CD4-positive, alpha-beta memory T cell (primary cell): ENCODE data around the gene DMC1. TPM values are rescaled to one million over a fixed set of nuclear protein-coding genes. Genes with fewer than 3 reads are reported as not detected.

Source experiments
- CTCF ChIA-PET: fragments of 350-600 bp; sonication (Branson Sonifier 250); formaldehyde crosslinking; loops from one replicate; lab custom pipeline; 2021; ENCODE audit warnings: inconsistent platforms; ENCODE audit not compliant: partially characterized antibody; lab: Charles Lee
- POLR2A ChIA-PET: fragments of 350-600 bp; sonication (Branson Sonifier 250); formaldehyde crosslinking; loops from one replicate; lab custom pipeline; 2021; ENCODE audit not compliant: partially characterized antibody; lab: Charles Lee
- DNase-seq, 5 donors: peaks; one replicate each; pipeline versions ENCODE4 v3.0.0 to v3.0.0-alpha.2; 2020 to 2022; ENCODE audit warnings: mixed read lengths in 1 of 5
- H3K27ac ChIP-seq: one replicate; pipeline ENCODE4 v1.7.0; 2013; ENCODE audit warnings: low read depth, low read length
- H3K27me3 ChIP-seq: 2 replicates; pipeline ENCODE4 v1.7.0; 2013; ENCODE audit warnings: mild to moderate bottlenecking, low read length, moderate library complexity; ENCODE audit not compliant: insufficient read depth
- H3K36me3 ChIP-seq: 2 replicates; pipeline ENCODE4 v1.7.0; 2013; ENCODE audit warnings: mild to moderate bottlenecking, low read length, moderate library complexity; ENCODE audit not compliant: insufficient read depth
- H3K4me1 ChIP-seq: 2 replicates; pipeline ENCODE4 v1.7.0; 2013; ENCODE audit warnings: mild to moderate bottlenecking, low read length, moderate library complexity; ENCODE audit not compliant: insufficient read depth
- H3K4me3 ChIP-seq, 2 donors: one replicate each; pipeline ENCODE4 v1.7.0; 2013; ENCODE audit warnings: low read length in 2 of 2, mild to moderate bottlenecking in 1 of 2
- H3K9me3 ChIP-seq, 2 donors: one replicate each; pipeline ENCODE4 v1.7.0; 2013; ENCODE audit warnings: low read length in 2 of 2, control low read depth in 1 of 2; ENCODE audit not compliant: control insufficient read depth in 1 of 2
- H3K27ac Mint-ChIP-seq, 7 donors: one replicate each; pipeline ENCODE4 v1.8.0; 2020 to 2021; ENCODE audit warnings: mixed read lengths in 7 of 7, mild to moderate bottlenecking in 6 of 7, inconsistent platforms in 3 of 7, moderate library complexity in 3 of 7
- H3K27me3 Mint-ChIP-seq, 2 donors: one replicate each; pipeline ENCODE4 v1.8.0; 2020 to 2021; ENCODE audit warnings: mixed read lengths in 2 of 2
- H3K36me3 Mint-ChIP-seq, 2 donors: one replicate each; pipeline ENCODE4 v1.8.0; 2020 to 2021; ENCODE audit warnings: mixed read lengths in 2 of 2, inconsistent platforms in 1 of 2, mild to moderate bottlenecking in 1 of 2
- H3K4me1 Mint-ChIP-seq, 4 donors: one replicate each; pipeline ENCODE4 v1.8.0; 2020 to 2021; ENCODE audit warnings: mixed read lengths in 4 of 4, mild to moderate bottlenecking in 1 of 4
- H3K4me3 Mint-ChIP-seq, 8 donors: one replicate each; pipeline ENCODE4 v1.8.0; 2020 to 2021; ENCODE audit warnings: mixed read lengths in 8 of 8, mild to moderate bottlenecking in 7 of 8, moderate library complexity in 6 of 8, inconsistent platforms in 3 of 8
- H3K9me3 Mint-ChIP-seq, 8 donors: one replicate each; pipeline ENCODE4 v1.8.0; 2020 to 2021; ENCODE audit warnings: mixed read lengths in 8 of 8, mild to moderate bottlenecking in 5 of 8, inconsistent platforms in 3 of 8, moderate library complexity in 1 of 8
- intact Hi-C: fragments of 100-400 bp; cut with micrococcal nuclease; formaldehyde crosslinking; loops from one replicate; pipeline ENCODE4 v1.15.1; 2023
- polyA plus RNA-seq, 2 donors: library from polyadenylated mRNA; unstranded; fragments of 300-500 nt; fragmentation: Illumina TruSeq; gene quantifications; one replicate each; pipeline ENCODE4 v1.2.3, GENCODE V29; 2021
- total RNA-seq, 2 experiments: library from RNA; stranded (reverse); gene quantifications; one replicate each; pipeline ENCODE4 v1.2.3, GENCODE V29; 2021

The DMC1 gene
- total and polyA plus RNA-seq, 4 experiments from 2014 or later, result 0.29 to 1.1 TPM; not detected in 2

GRCh38 chr22:38490475-38490874 is 79.5 kb downstream of the DMC1 start:
- H3K27ac Mint-ChIP-seq, result peak overlapping the region; percentile 38 to 81 (median 67)
- peaks cover 0 to 2% (median 0%) of the 10 kb centered on the region in 8 donors for H3K9me3 Mint-ChIP-seq
- POLR2A ChIA-PET, result interaction anchor here (0.6 to 14.9 kb wide), 4 partner anchors 9 to 47 kb away, joined by 3 to 122 read pairs (median 10); no protein-coding TSS in a partner anchor
- no peaks in the 10 kb centered on the region for H3K27me3 Mint-ChIP-seq
- H3K36me3 Mint-ChIP-seq, result peaks cover 64 to 86% of the 10 kb centered on the region in 2 donors
- CTCF ChIA-PET, result interaction anchor here (2.0 kb wide), 1 partner anchor 12 kb away, joined by 7 read pairs; no protein-coding TSS in a partner anchor
- no peak overlapping the region for H3K4me3 Mint-ChIP-seq
- H3K27me3 ChIP-seq, result no peaks in the 10 kb centered on the region
- DNase-seq, result no peak
- H3K36me3 ChIP-seq, result peaks cover 87% of the 10 kb centered on the region
- no peaks in the 10 kb centered on the region for H3K9me3 ChIP-seq
- intact Hi-C loops, result loop anchor here (2.0 kb wide), 1 partner anchor 16 kb away; the partner anchor contains the start of gene DDX17
- H3K4me1 ChIP-seq, result peaks cover 27% of the 10 kb centered on the region
- H3K4me3 ChIP-seq, result no peak overlapping the region
- H3K27ac ChIP-seq, result no peak overlapping the region
- H3K4me1 Mint-ChIP-seq, result peaks cover 27 to 56% (median 43%) of the 10 kb centered on the region in 4 donors

- intact Hi-C loops, result loop anchor here (2.0 kb wide), 1 partner anchor 17 kb away; the partner anchor contains the start of gene DDX17
- H3K9me3 ChIP-seq, result no peaks in the 10 kb centered on the region
- H3K4me3 Mint-ChIP-seq, result peak overlapping the region in 1 of 8 donors; percentile 31
- H3K27ac ChIP-seq, result no peak overlapping the region
- peak overlapping the region in 5 of 7 donors; percentile 16 to 82 (median 71) for H3K27ac Mint-ChIP-seq
- no peak overlapping the region for H3K4me3 ChIP-seq
- H3K27me3 Mint-ChIP-seq, result no peaks in the 10 kb centered on the region
- H3K36me3 Mint-ChIP-seq, result peaks cover 64 to 85% of the 10 kb centered on the region in 2 donors
- peaks cover 25 to 58% (median 39%) of the 10 kb centered on the region in 4 donors for H3K4me1 Mint-ChIP-seq
- H3K9me3 Mint-ChIP-seq, result peaks cover 0 to 2% (median 0%) of the 10 kb centered on the region in 8 donors
- H3K4me1 ChIP-seq, result peaks cover 20% of the 10 kb centered on the region
- ChIA-PET POLR2A (interaction anchor here (1.2 to 14.9 kb wide), 4 partner anchors 8 to 18 kb away, joined by 3 to 122 read pairs (median 9); no protein-coding TSS in a partner anchor), CTCF (no interaction called here)
- no peaks in the 10 kb centered on the region for H3K27me3 ChIP-seq
- H3K36me3 ChIP-seq, result peaks cover 86% of the 10 kb centered on the region
- DNase-seq, result no peak
These were observed 80.3 kb downstream of the DMC1 start for GRCh38 chr22:38489561-38490145.

- H3K27me3 ChIP-seq, result no peaks in the 10 kb centered on the region
- Mint-ChIP-seq H3K9me3 (peaks cover 0 to 2% (median 0%) of the 10 kb centered on the region in 8 donors), H3K27me3 (no peaks in the 10 kb centered on the region), H3K36me3 (peaks cover 63 to 85% of the 10 kb centered on the region in 2 donors), H3K4me1 (peaks cover 22 to 52% (median 37%) of the 10 kb centered on the region in 4 donors), H3K27ac (peak overlapping the region in 1 of 7 donors; percentile 81), H3K4me3 (no peak overlapping the region)
- ChIA-PET CTCF (no interaction called here), POLR2A (interaction anchor here (1.2 to 14.9 kb wide), 4 partner anchors 8 to 19 kb away, joined by 3 to 122 read pairs (median 9); no protein-coding TSS in a partner anchor)
- H3K36me3 ChIP-seq, result peaks cover 86% of the 10 kb centered on the region
- peaks cover 15% of the 10 kb centered on the region for H3K4me1 ChIP-seq
- no peak overlapping the region for H3K27ac ChIP-seq
- intact Hi-C loops, result no loop called here
- H3K4me3 ChIP-seq, result no peak overlapping the region
- no peak for DNase-seq
- no peaks in the 10 kb centered on the region for H3K9me3 ChIP-seq
These were observed 80.8 kb downstream of the DMC1 start for GRCh38 chr22:38489142-38489541.

DNA sequence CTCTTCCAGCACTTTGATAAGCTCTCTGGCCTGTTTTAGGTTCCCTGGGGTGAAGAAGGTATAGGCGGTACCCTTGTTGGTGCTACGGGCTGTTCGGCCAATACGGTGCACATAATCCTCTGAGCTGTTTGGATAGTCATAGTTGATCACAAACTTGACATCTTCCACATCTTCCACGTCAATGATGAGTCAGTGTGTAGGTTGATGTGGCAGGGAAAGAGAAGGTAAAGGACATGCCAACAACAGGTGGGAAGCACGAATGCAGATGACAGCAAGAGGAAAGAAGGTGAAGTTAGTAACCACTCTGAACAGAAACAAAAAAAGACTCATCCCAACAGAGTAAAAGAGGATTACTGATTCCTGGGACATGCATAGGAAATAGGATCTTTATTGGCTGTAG is 82.0 kb downstream of the DMC1 start:
- DNase-seq, result no peak
- Histone ChIP-seq H3K4me1 (peaks cover 11% of the 10 kb centered on the region), H3K9me3 (no peaks in the 10 kb centered on the region), H3K36me3 (peaks cover 84% of the 10 kb centered on the region), H3K27me3 (no peaks in the 10 kb centered on the region), H3K27ac (no peak overlapping the region), H3K4me3 (no peak overlapping the region)
- Mint-ChIP-seq H3K27ac (peak overlapping the region in 4 of 7 donors; percentile 66 to 84 (median 73)), H3K36me3 (peaks cover 66 to 85% of the 10 kb centered on the region in 2 donors), H3K27me3 (no peaks in the 10 kb centered on the region), H3K4me1 (peaks cover 20 to 50% (median 33%) of the 10 kb centered on the region in 4 donors), H3K9me3 (peaks cover 0 to 2% (median 0%) of the 10 kb centered on the region in 8 donors), H3K4me3 (no peak overlapping the region)
- intact Hi-C loops, result no loop called here
- POLR2A ChIA-PET, result interaction anchor here (0.7 to 14.9 kb wide), 3 partner anchors 8 to 13 kb away, joined by 3 to 122 read pairs (median 4); no protein-coding TSS in a partner anchor
- CTCF ChIA-PET, result interaction anchor here (0.7 to 2.3 kb wide), 2 partner anchors 11 to 15 kb away, joined by 3 to 5 read pairs; no protein-coding TSS in a partner anchor

GRCh38 chr22:38485783-38486182 is 84.2 kb downstream of the DMC1 start:
- H3K4me1 Mint-ChIP-seq, result peaks cover 13 to 53% (median 29%) of the 10 kb centered on the region in 4 donors
- H3K4me3 Mint-ChIP-seq, result no peak overlapping the region
- POLR2A ChIA-PET, result interaction anchor here (0.9 to 14.9 kb wide), 3 partner anchors 9 to 15 kb away, joined by 3 to 122 read pairs (median 15); no protein-coding TSS in a partner anchor
- Histone ChIP-seq H3K9me3 (no peaks in the 10 kb centered on the region), H3K4me1 (peaks cover 11% of the 10 kb centered on the region), H3K4me3 (no peak overlapping the region), H3K27ac (no peak overlapping the region), H3K36me3 (peaks cover 86% of the 10 kb centered on the region), H3K27me3 (no peaks in the 10 kb centered on the region)
- H3K9me3 Mint-ChIP-seq, result peaks cover 0 to 2% (median 0%) of the 10 kb centered on the region in 8 donors
- H3K27ac Mint-ChIP-seq, result peak overlapping the region in 3 of 7 donors; percentile 36 to 77 (median 60)
- no peak for DNase-seq
- intact Hi-C loops, result no loop called here
- CTCF ChIA-PET, result interaction anchor here (1.7 kb wide), 1 partner anchor 88 kb away, joined by 3 read pairs; no protein-coding TSS in a partner anchor
- H3K36me3 Mint-ChIP-seq, result peaks cover 76 to 90% of the 10 kb centered on the region in 2 donors
- H3K27me3 Mint-ChIP-seq, result no peaks in the 10 kb centered on the region

DNA sequence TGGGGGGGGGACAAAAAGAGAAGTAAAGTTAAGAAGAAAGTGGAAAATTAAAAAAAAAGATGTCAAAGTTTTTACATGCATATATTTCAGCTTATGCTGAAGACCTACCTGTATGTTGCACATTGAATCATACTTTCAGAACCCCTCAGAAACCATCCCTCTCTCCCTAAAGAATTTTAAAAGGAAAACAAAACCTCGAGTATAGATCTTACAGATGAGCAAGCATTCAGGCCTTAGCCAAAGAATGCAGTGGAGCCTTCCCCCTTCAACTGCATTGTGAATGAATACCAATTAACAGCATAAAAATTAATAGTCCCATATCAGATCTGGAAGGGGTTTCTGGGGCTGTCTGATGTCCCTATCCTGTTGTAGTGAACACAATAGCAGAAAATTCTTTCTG is 85.7 kb downstream of the DMC1 start:
- POLR2A ChIA-PET, result interaction anchor here (3.0 to 14.9 kb wide), 2 partner anchors 10 to 17 kb away, joined by 15 to 122 read pairs; no protein-coding TSS in a partner anchor
- H3K27me3 Mint-ChIP-seq, result no peaks in the 10 kb centered on the region
- no peak overlapping the region for H3K4me3 ChIP-seq
- peaks cover 8 to 40% (median 20%) of the 10 kb centered on the region in 4 donors for H3K4me1 Mint-ChIP-seq
- H3K27me3 ChIP-seq, result no peaks in the 10 kb centered on the region
- CTCF ChIA-PET, result interaction anchor here (1.7 kb wide), 1 partner anchor 90 kb away, joined by 3 read pairs; no protein-coding TSS in a partner anchor
- intact Hi-C loops, result loop anchor here (5.0 kb wide), 1 partner anchor 88 kb away; the partner anchor contains the start of gene DMC1
- H3K36me3 ChIP-seq, result peaks cover 72% of the 10 kb centered on the region
- H3K9me3 Mint-ChIP-seq, result no peaks in the 10 kb centered on the region
- no peaks in the 10 kb centered on the region for H3K9me3 ChIP-seq
- DNase-seq, result no peak
- peaks cover 61 to 75% of the 10 kb centered on the region in 2 donors for H3K36me3 Mint-ChIP-seq
- no peak overlapping the region for H3K27ac ChIP-seq
- H3K4me1 ChIP-seq, result peaks cover 11% of the 10 kb centered on the region
- H3K27ac Mint-ChIP-seq, result peak overlapping the region in 5 of 7 donors; percentile 0 to 85 (median 48)
- no peak overlapping the region for H3K4me3 Mint-ChIP-seq
